Measurements from ENCODE around the gene ILF3. TPM values are rescaled to one million over a fixed set of nuclear protein-coding genes. Genes with fewer than 3 reads are reported as not detected.

The ILF3 gene
- total RNA-seq, 2 donors from 2014 or later: 112 to 192 TPM

DNA sequence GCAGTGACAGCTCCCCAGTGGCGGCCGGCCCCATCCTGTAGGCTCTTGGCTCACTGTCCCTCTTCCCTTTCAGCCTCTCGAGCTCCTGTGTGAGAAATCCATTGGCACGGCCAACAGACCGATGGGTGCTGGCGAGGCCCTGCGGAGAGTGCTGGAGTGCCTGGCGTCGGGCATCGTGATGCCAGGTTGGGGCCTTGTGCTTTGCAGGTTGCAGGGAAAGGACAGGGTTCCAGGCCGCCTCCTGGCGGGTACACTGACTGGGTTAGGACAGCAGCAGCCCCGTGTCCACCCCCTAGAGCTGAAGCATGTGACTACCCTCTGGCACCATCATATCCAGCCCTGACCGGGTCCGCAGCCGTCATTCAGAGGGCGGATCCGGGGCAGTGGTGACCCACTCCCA lies 25.6 kb downstream of the ILF3 start:
- no peaks in the 10 kb centered on the region for H3K27me3 ChIP-seq (replicated peaks; ENCODE audit: insufficient read depth)
- DNase-seq (ENCODE audit: low spot score): no peak
- no peaks in the 10 kb centered on the region for H3K9me3 ChIP-seq
- peaks cover 42 to 47% of the 10 kb centered on the region in 2 donors for H3K36me3 ChIP-seq
- H3K27ac ChIP-seq: no peak overlapping the region
- intact Hi-C loops (cut with DNase I): no loop called here
- H3K4me1 ChIP-seq (replicated peaks): no peaks in the 10 kb centered on the region
- WGBS: 95% methylated on average over 18 of the region's 18 CpGs
- no peak for TF ChIP-seq POLR2A (IDR thresholded peaks at IDR 0.05)
- TF ChIP-seq POLR2AphosphoS5 (IDR thresholded peaks at IDR 0.05): no peak
- TF ChIP-seq, protein P1, sequence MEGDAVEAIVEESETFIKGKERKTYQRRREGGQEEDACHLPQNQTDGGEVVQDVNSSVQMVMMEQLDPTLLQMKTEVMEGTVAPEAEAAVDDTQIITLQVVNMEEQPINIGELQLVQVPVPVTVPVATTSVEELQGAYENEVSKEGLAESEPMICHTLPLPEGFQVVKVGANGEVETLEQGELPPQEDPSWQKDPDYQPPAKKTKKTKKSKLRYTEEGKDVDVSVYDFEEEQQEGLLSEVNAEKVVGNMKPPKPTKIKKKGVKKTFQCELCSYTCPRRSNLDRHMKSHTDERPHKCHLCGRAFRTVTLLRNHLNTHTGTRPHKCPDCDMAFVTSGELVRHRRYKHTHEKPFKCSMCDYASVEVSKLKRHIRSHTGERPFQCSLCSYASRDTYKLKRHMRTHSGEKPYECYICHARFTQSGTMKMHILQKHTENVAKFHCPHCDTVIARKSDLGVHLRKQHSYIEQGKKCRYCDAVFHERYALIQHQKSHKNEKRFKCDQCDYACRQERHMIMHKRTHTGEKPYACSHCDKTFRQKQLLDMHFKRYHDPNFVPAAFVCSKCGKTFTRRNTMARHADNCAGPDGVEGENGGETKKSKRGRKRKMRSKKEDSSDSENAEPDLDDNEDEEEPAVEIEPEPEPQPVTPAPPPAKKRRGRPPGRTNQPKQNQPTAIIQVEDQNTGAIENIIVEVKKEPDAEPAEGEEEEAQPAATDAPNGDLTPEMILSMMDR (IDR thresholded peaks at IDR 0.05): no peak
- H3K4me3 ChIP-seq: no peak overlapping the region

DNA sequence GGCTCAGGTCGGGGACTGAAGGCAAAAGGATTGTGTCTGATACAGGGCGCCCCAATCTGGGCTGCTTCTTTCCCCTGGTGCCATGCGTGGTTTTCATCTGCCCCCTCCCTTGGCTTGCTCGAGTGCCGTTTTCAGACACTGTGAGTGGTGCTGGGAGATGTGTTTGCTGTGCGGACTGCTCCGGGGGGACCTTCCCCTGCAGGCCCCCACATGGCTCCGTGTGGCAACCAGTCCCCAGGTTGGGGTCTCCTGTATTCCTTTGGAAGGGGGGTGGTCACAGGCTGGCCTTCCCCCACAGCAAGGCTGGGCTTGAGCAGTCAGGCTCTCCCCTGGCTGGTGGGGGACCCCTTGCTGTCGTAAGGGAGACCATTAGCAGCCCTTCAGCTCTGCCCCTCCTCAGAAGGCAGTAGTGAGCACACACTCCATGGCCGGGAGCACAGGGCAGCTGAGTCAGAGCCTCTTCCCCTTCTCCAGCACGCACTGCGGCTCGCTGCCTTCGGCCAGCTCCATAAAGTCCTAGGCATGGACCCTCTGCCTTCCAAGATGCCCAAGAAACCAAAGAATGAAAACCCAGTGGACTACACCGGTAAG lies 26.5 kb downstream of the ILF3 start:
- TF ChIP-seq, protein P1 (IDR thresholded peaks at IDR 0.05): no peak
- TF ChIP-seq POLR2A (IDR thresholded peaks at IDR 0.05): no peak
- no peak for TF ChIP-seq POLR2AphosphoS5 (IDR thresholded peaks at IDR 0.05)
- H3K4me1 ChIP-seq (replicated peaks): no peaks in the 10 kb centered on the region
- no peak overlapping the region for H3K4me3 ChIP-seq
- 94% methylated on average over 14 of the region's 15 CpGs for WGBS
- DNase-seq (ENCODE audit: low spot score): no peak
- H3K36me3 ChIP-seq: peaks cover 42 to 47% of the 10 kb centered on the region in 2 donors
- intact Hi-C loops (cut with DNase I): no loop called here
- H3K9me3 ChIP-seq: no peaks in the 10 kb centered on the region
- H3K27me3 ChIP-seq (replicated peaks; ENCODE audit: insufficient read depth): no peaks in the 10 kb centered on the region
- H3K27ac ChIP-seq: no peak overlapping the region

DNA sequence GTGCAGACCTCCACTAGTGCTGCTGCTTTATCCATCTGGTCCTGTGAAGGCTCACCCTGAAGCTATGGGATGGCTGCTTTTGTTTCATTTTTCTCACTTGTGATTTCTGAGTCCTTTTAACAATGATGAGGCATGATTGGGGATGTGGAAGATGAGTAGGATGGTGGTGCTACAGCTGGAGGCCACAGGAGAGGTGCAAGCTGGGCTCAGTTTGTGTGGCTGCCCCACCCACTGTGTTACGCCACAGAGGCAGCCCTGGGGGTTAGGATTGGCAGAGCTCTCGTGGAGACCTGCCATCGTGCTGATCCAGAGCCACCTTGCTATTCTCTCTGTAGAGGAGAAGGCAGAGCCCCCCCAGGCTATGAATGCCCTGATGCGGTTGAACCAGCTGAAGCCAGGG lies 27.5 kb downstream of the ILF3 start:
- Histone ChIP-seq H3K4me3 (no peak overlapping the region), H3K9me3 (no peaks in the 10 kb centered on the region), H3K4me1 (replicated peaks) (no peaks in the 10 kb centered on the region), H3K36me3 (peaks cover 45 to 52% of the 10 kb centered on the region in 2 donors), H3K27me3 (replicated peaks; ENCODE audit: insufficient read depth) (no peaks in the 10 kb centered on the region), H3K27ac (no peak overlapping the region)
- WGBS: 72% methylated on average over 4 of the region's 4 CpGs
- DNase-seq (ENCODE audit: low spot score): no peak
- TF ChIP-seq POLR2AphosphoS5 (IDR thresholded peaks at IDR 0.05): no peak
- TF ChIP-seq, protein P1 (IDR thresholded peaks at IDR 0.05): no peak
- TF ChIP-seq POLR2A (IDR thresholded peaks at IDR 0.05): no peak
- intact Hi-C loops (cut with DNase I): no loop called here

DNA sequence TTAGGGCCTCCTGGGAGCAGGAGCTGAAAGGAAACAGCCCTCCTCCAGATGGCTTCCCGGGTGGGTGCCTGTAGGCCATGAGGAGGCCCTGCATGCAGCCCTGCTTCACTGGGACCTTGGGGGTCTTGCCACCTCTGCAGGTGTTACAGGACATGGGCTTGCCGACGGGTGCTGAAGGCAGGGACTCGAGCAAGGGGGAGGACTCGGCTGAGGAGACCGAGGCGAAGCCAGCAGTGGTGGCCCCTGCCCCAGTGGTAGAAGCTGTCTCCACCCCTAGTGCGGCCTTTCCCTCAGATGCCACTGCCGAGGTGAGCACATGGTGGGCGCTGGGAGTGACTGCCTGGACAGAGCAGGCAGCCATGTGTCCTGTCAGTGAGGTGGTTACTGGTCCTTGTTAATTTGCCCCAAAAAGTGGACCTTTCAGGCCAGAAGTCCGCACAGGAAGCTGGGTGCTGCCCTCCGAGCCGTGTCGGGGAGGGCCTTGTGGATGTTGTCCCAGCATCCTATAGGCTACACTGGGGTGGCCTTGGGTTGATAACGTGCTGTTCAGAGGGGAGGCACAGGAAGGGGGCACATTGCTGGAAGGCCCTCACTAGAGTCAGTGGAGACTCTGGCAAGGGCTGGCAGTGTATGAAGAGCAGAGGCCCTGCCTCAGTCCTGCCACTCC lies 28.4 kb downstream of the ILF3 start:
- Histone ChIP-seq H3K36me3 (peaks cover 48 to 55% of the 10 kb centered on the region in 2 donors), H3K27me3 (replicated peaks; ENCODE audit: insufficient read depth) (no peaks in the 10 kb centered on the region), H3K27ac (no peak overlapping the region), H3K9me3 (no peaks in the 10 kb centered on the region), H3K4me3 (no peak overlapping the region), H3K4me1 (replicated peaks) (no peaks in the 10 kb centered on the region)
- intact Hi-C loops (cut with DNase I): no loop called here
- 88% methylated on average over 15 of the region's 15 CpGs for WGBS
- DNase-seq (ENCODE audit: low spot score): no peak
- TF ChIP-seq POLR2AphosphoS5 (IDR thresholded peaks at IDR 0.05): no peak
- TF ChIP-seq POLR2A (IDR thresholded peaks at IDR 0.05): no peak
- TF ChIP-seq, protein P1 (IDR thresholded peaks at IDR 0.05): no peak

DNA sequence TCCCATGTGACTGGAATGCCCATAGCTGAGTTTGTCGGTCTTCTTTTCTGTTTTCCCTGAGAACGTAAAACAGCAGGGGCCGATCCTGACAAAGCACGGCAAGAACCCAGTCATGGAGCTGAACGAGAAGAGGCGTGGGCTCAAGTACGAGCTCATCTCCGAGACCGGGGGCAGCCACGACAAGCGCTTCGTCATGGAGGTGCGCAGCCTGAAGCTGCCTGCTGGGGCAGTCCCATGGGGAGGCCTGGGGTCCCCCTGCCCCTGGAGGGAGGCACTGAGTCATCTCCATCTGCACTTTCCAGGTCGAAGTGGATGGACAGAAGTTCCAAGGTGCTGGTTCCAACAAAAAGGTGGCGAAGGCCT lies 28.9 kb downstream of the ILF3 start:
- Histone ChIP-seq H3K4me3 (no peak overlapping the region), H3K27me3 (replicated peaks; ENCODE audit: insufficient read depth) (no peaks in the 10 kb centered on the region), H3K27ac (no peak overlapping the region), H3K4me1 (replicated peaks) (no peaks in the 10 kb centered on the region), H3K36me3 (peaks cover 52 to 60% of the 10 kb centered on the region in 2 donors), H3K9me3 (no peaks in the 10 kb centered on the region)
- intact Hi-C loops (cut with DNase I): no loop called here
- TF ChIP-seq POLR2A (IDR thresholded peaks at IDR 0.05) (no peak), POLR2AphosphoS5 (IDR thresholded peaks at IDR 0.05) (no peak)
- TF ChIP-seq, protein P1 (IDR thresholded peaks at IDR 0.05): no peak
- WGBS: 87% methylated on average over 15 of the region's 15 CpGs
- no peak for DNase-seq (ENCODE audit: low spot score)
